HTERT RPE-1 (cell line): ENCODE measurements around the gene MLEC.
"Not testable (repeated sequence)": the region's sequence is repeated elsewhere in the genome, so short reads cannot be mapped to it uniquely, and the experiment has no call there.

Experiments used
- in situ Hi-C: fragments of 300-500 bp; cut with MboI; formaldehyde crosslinking; loops from 4 replicates; pipeline ENCODE4 v1.14.3; 2020; ENCODE audit warnings: low sequenced_read_pairs

The MLEC gene

GRCh38 chr12:120662879-120663278 is 24.1 kb upstream of the MLEC start:
- in situ Hi-C loops: no loop called here

GRCh38 chr12:120663741-120664140 is 23.2 kb upstream of the MLEC start:
- in situ Hi-C loops: no loop called here

- in situ Hi-C loops: no loop called here
Observed at GRCh38 chr12:120666571-120667390, 20.2 kb upstream of the MLEC start.

- in situ Hi-C loops: no loop called here
Observed at GRCh38 chr12:120668091-120668867, 18.7 kb upstream of the MLEC start.

DNA sequence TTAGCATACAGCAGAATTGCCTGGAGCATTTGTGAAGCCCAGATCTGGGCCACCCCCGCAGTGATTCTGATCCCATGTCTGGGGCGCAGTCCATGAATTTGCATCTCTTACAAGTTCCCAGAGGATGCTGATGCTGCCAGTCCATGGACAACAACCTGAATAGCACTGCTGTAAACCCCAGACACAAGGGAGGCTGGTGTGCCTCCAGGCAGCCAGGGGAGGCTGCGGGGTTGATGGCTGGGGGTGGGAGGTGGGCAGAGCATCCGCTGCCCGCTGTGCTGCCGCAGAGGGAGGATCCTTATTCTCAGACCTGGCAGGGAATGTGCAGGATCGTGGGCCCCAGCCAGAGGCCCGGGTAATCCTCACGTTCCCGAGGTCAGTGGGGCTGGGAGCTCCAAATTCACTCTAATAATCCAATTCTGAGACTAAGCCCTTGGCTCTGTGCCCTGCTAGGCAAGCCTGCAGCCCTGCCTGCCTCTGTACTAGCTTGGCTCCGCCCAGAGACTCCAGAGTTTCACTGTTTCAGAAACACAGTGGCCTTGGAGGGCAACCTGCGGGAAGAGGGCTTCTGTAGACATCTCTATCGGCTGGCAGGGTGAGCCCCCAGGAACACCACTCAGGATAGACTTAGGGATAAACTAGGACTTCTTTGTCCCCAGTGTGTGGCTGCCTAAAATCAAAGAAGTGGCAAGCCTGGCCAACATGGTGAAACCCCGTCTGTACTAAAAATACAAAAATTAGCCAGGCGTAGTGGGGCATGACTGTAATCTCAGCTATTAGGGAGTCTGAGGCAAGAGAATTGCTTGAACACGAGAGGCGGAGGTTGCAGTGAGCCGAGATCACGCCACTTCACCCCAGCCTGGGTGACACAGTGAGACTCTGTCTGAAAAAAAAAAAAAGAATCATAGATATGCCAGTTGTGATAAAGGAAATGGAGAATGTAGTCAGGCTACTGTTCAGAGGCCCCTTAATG is 17.8 kb upstream of the MLEC start:
- in situ Hi-C loops: no loop called here

DNA sequence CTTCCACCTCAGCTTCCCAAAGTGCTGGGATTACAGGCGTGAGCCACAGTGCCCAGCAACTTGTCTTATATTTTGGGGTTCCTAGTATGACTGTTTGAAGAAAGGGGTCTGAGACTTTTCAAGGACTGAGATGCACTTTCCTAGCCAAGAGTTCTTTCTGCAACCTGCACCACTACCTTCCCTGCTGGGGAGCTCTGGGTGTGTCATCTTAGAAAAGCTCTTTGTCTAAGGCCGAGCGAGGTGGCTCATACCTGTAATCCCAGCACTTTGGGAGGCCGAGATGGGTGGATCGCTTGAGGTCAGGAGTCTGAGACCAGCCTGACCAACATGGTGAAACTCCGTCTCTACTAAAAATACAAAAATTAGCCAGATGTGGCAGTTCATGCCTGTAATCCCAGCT is 16.7 kb upstream of the MLEC start:
- in situ Hi-C loops: not testable (repeated sequence)

DNA sequence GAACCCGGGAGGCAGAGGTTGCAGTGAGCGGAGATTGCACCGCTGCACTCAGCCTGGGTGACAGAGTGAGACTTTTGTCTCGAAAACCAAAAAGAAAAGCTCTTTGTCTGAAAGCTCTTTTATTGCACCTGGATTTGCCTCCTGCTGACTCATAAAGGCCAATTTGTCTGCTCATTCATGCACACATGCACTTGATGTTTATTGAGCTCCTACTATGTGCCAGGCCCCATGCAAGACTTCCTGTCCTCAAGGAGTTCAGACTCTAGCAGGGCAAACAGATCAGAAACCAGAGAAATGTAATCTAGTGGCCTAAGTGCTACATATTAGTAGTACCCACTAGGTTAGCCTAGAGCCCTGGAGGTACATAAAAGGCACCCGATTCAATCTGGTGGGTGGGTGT is 16.3 kb upstream of the MLEC start:
- in situ Hi-C loops: no loop called here

- in situ Hi-C loops: no loop called here
Observed at GRCh38 chr12:120674097-120674636, 12.8 kb upstream of the MLEC start.

GRCh38 chr12:120677765-120678473 is 9.0 kb upstream of the MLEC start:
- in situ Hi-C loops: no loop called here

GRCh38 chr12:120678572-120678971 is 8.4 kb upstream of the MLEC start:
- in situ Hi-C loops: no loop called here

DNA sequence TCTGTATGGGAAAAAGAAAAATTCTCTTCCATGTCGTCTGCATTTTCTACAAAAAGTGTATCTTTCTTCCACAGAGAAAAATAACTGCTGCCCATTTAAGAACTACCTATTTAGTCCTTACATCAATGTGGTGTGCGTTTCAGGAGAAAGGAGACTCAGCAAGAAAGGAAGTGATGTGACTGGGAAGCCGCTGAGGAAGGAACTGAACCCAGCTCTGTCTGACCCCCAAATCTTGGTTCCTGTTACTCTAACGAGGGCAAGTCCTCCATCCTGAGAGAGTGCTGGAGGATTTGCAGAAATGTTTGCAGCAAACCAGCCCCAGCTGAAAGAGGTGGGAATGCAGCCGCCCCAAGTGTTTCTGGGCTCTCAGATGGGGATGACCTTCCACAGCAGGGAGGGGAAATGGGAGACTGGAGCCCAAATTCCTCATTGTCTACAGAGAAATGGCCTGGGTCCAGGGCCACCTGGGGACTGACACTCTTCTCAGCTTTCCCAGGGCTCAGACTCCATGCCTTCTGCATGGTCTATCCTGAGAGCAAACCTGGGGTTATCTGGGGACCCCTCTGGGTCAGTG is 6.7 kb upstream of the MLEC start:
- in situ Hi-C loops: no loop called here

GRCh38 chr12:120684523-120684932 is 2.4 kb upstream of the MLEC start:
- in situ Hi-C loops: no loop called here

DNA sequence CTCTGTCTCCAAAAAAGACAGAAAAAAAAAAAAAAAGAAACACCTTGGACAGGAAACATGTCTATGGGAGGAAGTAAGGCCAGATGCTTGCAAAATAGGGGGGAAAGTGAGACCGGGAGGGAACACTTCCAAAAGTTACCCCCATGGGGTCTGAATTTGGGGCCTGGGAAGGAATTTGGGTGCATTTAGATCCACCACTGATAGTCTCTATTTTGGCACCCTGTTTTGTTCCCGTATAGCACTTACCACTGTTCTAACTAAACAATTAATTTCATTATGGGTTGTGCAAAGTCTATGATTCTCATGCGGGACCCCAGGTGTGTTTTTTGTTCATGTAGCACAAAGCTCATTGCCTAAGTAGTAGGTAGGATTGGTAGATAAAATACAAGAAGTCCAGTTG is 1.4 kb upstream of the MLEC start:
- in situ Hi-C loops: no loop called here

DNA sequence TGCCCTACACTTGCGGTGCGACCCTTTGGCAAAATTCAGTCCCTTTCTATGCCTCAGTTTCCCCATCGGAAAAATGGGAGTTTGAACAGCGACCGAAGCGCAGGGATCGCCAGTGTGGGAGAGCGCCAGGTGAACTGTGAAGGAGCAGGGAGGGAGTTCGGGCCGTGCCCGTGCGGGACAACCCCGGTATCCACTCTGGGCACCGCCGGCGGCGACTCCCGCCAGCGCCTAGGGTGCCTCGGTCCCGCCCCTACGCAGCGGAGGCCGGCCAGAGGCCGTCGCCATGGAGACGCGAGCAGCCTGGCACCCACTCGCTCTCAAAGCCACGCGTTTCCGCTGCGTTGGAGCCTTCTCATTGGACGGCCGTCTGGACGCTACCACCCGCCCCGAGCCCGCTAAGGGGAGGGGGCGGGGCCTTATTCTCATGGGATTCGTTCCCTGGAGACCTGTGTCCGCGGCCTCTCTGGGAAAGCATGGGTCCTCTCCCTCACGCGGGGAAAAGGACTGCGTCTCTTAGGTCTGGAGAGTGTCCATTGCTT is 729 bp upstream of the MLEC start:
- in situ Hi-C loops: no loop called here

- in situ Hi-C loops: no loop called here
Observed at GRCh38 chr12:120687578-120688289, 785 bp downstream of the MLEC start.

- in situ Hi-C loops: no loop called here
Observed at GRCh38 chr12:120688527-120689071, 1.6 kb downstream of the MLEC start.

GRCh38 chr12:120689397-120690082 is 2.6 kb downstream of the MLEC start:
- in situ Hi-C loops: no loop called here

DNA sequence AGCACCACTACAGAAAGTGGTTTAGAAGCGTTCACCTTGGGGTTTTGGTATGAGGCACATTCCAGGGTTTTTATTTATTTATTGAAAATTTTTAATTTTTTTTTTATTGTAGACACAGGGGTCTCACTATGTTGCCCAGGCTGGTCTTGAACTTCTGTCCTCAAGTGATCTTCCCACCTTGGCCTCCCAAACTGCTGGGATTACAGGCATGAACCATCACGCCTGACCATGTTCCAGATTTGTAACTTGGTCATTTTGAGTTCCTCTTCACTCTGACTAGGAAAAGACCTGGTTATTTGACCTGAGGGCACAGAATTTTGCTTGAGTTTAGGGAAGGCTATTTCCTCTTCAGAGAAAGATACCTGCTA is 3.1 kb downstream of the MLEC start:
- in situ Hi-C loops: no loop called here
